Smooth muscle cell (in vitro differentiated cells): Measurements from ENCODE around the gene MSH3. TPM values are rescaled to one million over a fixed set of nuclear protein-coding genes. Genes with fewer than 3 reads are reported as not detected.

Source experiments
- DNase-seq: peaks from one replicate; lab custom pipeline; 2025; ENCODE audit not compliant: unreplicated experiment; lab: John Stamatoyannopoulos, UW
- H2AFZ ChIP-seq: fragments of 200-600 bp; sonication (generic); 2 replicates; pipeline ENCODE4 v1.6.0; 2016; ENCODE audit warnings: antibody characterized with exemption, low read depth, mild to moderate bottlenecking
- H3F3A ChIP-seq: fragments of 200-600 bp; sonication (generic); 2 replicates; pipeline ENCODE4 v1.6.0; 2017; ENCODE audit warnings: antibody characterized with exemption, low read depth
- H3K27ac ChIP-seq: fragments of 200-600 bp; sonication (generic); 2 replicates; pipeline ENCODE4 v1.5.1; 2016; ENCODE audit warnings: low read depth, mild to moderate bottlenecking
- H3K27me3 ChIP-seq: fragments of 200-600 bp; sonication (generic); 2 replicates; pipeline ENCODE4 v1.6.1; 2016; ENCODE audit warnings: low read depth, mild to moderate bottlenecking
- H3K36me3 ChIP-seq: fragments of 200-600 bp; sonication (generic); 2 replicates; pipeline ENCODE4 v1.5.1; 2016; ENCODE audit warnings: low read depth
- H3K4me1 ChIP-seq: fragments of 200-600 bp; sonication (generic); 2 replicates; pipeline ENCODE4 v1.5.1; 2016; ENCODE audit warnings: low read depth
- H3K4me2 ChIP-seq: fragments of 200-600 bp; sonication (generic); 2 replicates; pipeline ENCODE4 v1.6.0; 2016; ENCODE audit warnings: mild to moderate bottlenecking
- H3K4me3 ChIP-seq: fragments of 200-600 bp; sonication (generic); 2 replicates; pipeline ENCODE4 v1.5.1; 2016; ENCODE audit warnings: mild to moderate bottlenecking
- H3K79me2 ChIP-seq: fragments of 200-600 bp; sonication (generic); 2 replicates; pipeline ENCODE4 v1.6.0; 2016; ENCODE audit warnings: low read depth, mild to moderate bottlenecking
- H3K9ac ChIP-seq: fragments of 200-600 bp; sonication (generic); 2 replicates; pipeline ENCODE4 v1.6.0; 2016; ENCODE audit warnings: low read depth
- H3K9me3 ChIP-seq: fragments of 200-600 bp; sonication (generic); replicated peaks from 2 replicates; pipeline ENCODE4 v1.5.1; 2016; ENCODE audit warnings: low read depth
- H4K20me1 ChIP-seq: fragments of 200-600 bp; sonication (generic); 2 replicates; pipeline ENCODE4 v1.6.0; 2016; ENCODE audit warnings: low read depth
- WGBS: methylation state at CpG from one replicate; pipeline ENCODE4 v1.1.7; 2016; ENCODE audit warnings: low lambda C conversion rate; 5-methylcytosine and 5-hydroxymethylcytosine counted together
- polyA plus RNA-seq: library from polyadenylated mRNA; unstranded; fragments of >200 nt; fragmentation: Nextera tagmentation; extraction: Ambion mirVana; gene quantifications from 2 replicates; pipeline ENCODE4 v1.2.1, GENCODE V29; 2016
- total RNA-seq: library from RNA; depleted of rRNA; stranded (reverse); fragments of >200 nt; gene quantifications from 2 replicates; pipeline ENCODE4 v1.2.3, GENCODE V29; 2014
- TF ChIP-seq, protein P1 (sequence below): fragments of 200-600 bp; sonication (generic); IDR thresholded peaks from 2 replicates; pipeline ENCODE4 v1.5.1; 2017; ENCODE audit warnings: borderline replicate concordance, mild to moderate bottlenecking, antibody characterized with exemption; ENCODE audit not compliant: insufficient read depth, poor library complexity, severe bottlenecking

Gene MSH3
- total and polyA plus RNA-seq, 2 experiments from 2014 or later, result 5.1 to 12.6 TPM

DNA sequence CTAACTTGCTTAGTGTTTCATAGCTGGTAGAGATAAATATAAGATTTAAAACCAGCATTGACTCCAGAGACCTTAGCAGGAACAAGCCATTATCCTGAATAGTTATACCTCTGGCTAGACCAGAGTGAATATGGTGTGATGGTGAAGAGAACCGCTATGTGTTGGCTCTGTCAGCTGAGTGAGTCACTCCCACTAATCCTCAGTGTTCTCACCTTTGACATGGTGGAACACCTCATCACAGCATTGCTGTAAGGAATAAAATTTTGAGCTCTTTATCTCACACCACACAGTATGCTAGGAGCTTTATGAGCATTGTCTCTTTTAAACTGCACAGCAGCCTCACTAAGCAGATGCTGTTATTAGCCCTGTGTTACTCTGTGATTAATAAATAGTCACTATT lies 91.0 kb downstream of the MSH3 start:
- H3K27ac ChIP-seq, result no peak overlapping the region
- no peaks in the 10 kb centered on the region for H3K9me3 ChIP-seq
- no peaks in the 10 kb centered on the region for H3K27me3 ChIP-seq
- H3K4me2 ChIP-seq, result no peak overlapping the region
- no peak overlapping the region for H3K9ac ChIP-seq
- no peak for DNase-seq
- no peak overlapping the region for H2AFZ ChIP-seq
- no peaks in the 10 kb centered on the region for H4K20me1 ChIP-seq
- WGBS, result 71% methylated on average over 1 of the region's 1 CpG
- no peak overlapping the region for H3K4me3 ChIP-seq
- TF ChIP-seq, protein P1, sequence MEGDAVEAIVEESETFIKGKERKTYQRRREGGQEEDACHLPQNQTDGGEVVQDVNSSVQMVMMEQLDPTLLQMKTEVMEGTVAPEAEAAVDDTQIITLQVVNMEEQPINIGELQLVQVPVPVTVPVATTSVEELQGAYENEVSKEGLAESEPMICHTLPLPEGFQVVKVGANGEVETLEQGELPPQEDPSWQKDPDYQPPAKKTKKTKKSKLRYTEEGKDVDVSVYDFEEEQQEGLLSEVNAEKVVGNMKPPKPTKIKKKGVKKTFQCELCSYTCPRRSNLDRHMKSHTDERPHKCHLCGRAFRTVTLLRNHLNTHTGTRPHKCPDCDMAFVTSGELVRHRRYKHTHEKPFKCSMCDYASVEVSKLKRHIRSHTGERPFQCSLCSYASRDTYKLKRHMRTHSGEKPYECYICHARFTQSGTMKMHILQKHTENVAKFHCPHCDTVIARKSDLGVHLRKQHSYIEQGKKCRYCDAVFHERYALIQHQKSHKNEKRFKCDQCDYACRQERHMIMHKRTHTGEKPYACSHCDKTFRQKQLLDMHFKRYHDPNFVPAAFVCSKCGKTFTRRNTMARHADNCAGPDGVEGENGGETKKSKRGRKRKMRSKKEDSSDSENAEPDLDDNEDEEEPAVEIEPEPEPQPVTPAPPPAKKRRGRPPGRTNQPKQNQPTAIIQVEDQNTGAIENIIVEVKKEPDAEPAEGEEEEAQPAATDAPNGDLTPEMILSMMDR, result no peak
- H3F3A ChIP-seq, result no peaks in the 10 kb centered on the region
- H3K4me1 ChIP-seq, result peaks cover 6% of the 10 kb centered on the region
- H3K79me2 ChIP-seq, result no peaks in the 10 kb centered on the region
- no peaks in the 10 kb centered on the region for H3K36me3 ChIP-seq

DNA sequence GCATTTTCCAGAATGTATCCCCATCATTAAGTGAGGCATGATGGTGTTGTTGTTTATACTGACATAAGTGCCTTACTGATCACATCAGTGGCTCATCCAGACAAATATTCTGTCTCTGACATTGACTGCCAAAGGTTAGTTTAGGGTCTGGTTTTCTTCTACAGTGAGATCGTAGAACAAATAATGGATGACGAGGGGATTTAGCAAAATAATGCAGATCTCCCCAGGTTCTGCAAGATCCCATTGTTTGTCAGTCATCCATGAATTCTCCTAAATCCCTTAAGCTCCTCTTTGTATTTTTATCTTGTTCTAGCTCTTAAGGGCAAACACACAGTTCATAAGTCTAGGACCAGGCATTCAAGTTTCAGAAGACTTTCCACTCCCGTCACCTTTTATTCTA lies 93.5 kb downstream of the MSH3 start:
- TF ChIP-seq, protein P1, result no peak
- Histone ChIP-seq H3F3A (no peaks in the 10 kb centered on the region), H4K20me1 (no peaks in the 10 kb centered on the region), H3K9ac (no peak overlapping the region), H3K79me2 (no peaks in the 10 kb centered on the region), H3K27ac (no peak overlapping the region), H3K4me2 (no peak overlapping the region), H3K9me3 (no peaks in the 10 kb centered on the region), H3K36me3 (no peaks in the 10 kb centered on the region), H3K27me3 (no peaks in the 10 kb centered on the region), H3K4me3 (no peak overlapping the region), H2AFZ (no peak overlapping the region), H3K4me1 (peaks cover 6% of the 10 kb centered on the region)
- no peak for DNase-seq
- WGBS, result 63% methylated on average over 3 of the region's 3 CpGs

DNA sequence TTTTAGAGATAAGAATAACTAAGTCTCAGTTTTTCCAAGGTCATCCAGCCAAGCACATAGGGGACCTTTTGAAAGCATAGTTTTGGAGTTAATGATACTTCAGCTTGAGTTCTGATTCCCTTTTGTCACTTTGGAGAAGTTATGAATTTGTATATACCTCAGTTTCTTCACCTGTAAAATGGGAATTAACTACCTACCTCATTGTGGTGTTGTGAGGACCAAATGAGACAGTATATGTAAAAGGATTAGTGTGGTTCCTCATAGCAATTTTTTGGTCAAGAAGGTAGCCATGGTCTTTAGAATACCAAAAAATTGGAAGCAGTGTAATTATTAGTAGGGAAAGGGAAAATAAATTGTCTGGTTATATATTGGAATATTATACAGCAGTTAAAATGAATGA lies 98.0 kb downstream of the MSH3 start:
- H3K4me1 ChIP-seq, result peaks cover 32% of the 10 kb centered on the region
- H2AFZ ChIP-seq, result no peak overlapping the region

DNA sequence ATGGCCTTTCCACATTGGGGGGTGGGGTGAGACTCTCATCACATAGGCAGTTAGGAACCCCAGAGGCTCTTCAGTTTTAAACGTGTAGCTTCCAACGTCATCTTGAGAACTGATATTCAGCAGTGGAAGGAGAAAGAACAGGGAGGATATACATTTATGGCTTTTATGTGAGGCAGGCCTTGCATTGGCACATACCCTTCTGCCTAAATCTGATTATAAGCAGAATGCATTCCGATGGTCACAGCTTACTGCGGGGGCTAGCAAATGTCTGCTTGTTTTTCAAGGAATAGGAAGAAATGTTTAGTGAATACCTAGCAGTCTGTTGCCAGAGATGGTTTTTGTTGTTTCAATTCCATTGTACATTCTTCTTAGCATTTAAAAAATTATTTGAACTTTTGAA lies 99.3 kb downstream of the MSH3 start:
- H3K27me3 ChIP-seq, result no peaks in the 10 kb centered on the region
- H3K79me2 ChIP-seq, result no peaks in the 10 kb centered on the region
- DNase-seq, result no peak
- H4K20me1 ChIP-seq, result no peaks in the 10 kb centered on the region
- peaks cover 27% of the 10 kb centered on the region for H3K4me1 ChIP-seq
- H3K36me3 ChIP-seq, result no peaks in the 10 kb centered on the region
- no peaks in the 10 kb centered on the region for H3F3A ChIP-seq
- no peak overlapping the region for H2AFZ ChIP-seq
- WGBS, result 70% methylated on average over 4 of the region's 4 CpGs
- H3K9ac ChIP-seq, result no peak overlapping the region
- no peak overlapping the region for H3K4me2 ChIP-seq
- H3K4me3 ChIP-seq, result no peak overlapping the region
- no peaks in the 10 kb centered on the region for H3K9me3 ChIP-seq
- TF ChIP-seq, protein P1, result no peak
- no peak overlapping the region for H3K27ac ChIP-seq

More for the DNA sequence above, 98.0 kb downstream of the MSH3 start:
- Histone ChIP-seq H3K27me3 (no peaks in the 10 kb centered on the region), H3K36me3 (no peaks in the 10 kb centered on the region), H3K4me3 (no peak overlapping the region), H3K9ac (no peak overlapping the region), H3F3A (no peaks in the 10 kb centered on the region), H3K4me2 (no peak overlapping the region), H3K27ac (no peak overlapping the region), H3K9me3 (no peaks in the 10 kb centered on the region), H3K79me2 (no peaks in the 10 kb centered on the region), H4K20me1 (no peaks in the 10 kb centered on the region)
- TF ChIP-seq, protein P1, result no peak
- no peak for DNase-seq
